GM19035 (cell line): ENCODE results near the gene ASIC3.

ENCODE experiments used
- ATAC-seq: cut with Tn5 transposase; IDR thresholded peaks from one replicate; pipeline ENCODE4 v1.9.1; 2021; ENCODE audit not compliant: unreplicated experiment

Gene ASIC3

GRCh38 chr7:151070574-151070960 lies 22.2 kb downstream of the ASIC3 start:
- no peak for ATAC-seq

GRCh38 chr7:151071032-151071866 lies 22.9 kb downstream of the ASIC3 start:
- ATAC-seq: no peak

GRCh38 chr7:151073990-151074389 lies 25.7 kb downstream of the ASIC3 start:
- ATAC-seq: no peak

GRCh38 chr7:151074817-151075661 lies 26.7 kb downstream of the ASIC3 start:
- no peak for ATAC-seq

GRCh38 chr7:151075662-151075971 lies 27.3 kb downstream of the ASIC3 start:
- no peak for ATAC-seq

- ATAC-seq: no peak
Measured at GRCh38 chr7:151075978-151076426, 27.7 kb downstream of the ASIC3 start.

- ATAC-seq: no peak
Measured at GRCh38 chr7:151076863-151077704, 28.8 kb downstream of the ASIC3 start.

GRCh38 chr7:151077705-151078232 lies 29.4 kb downstream of the ASIC3 start:
- ATAC-seq: no peak

- ATAC-seq: no peak
Measured at GRCh38 chr7:151078233-151079040, 30.1 kb downstream of the ASIC3 start.

- ATAC-seq: no peak
Measured at GRCh38 chr7:151079199-151079910, 31.0 kb downstream of the ASIC3 start.

- ATAC-seq: peak; percentile 4
Measured at GRCh38 chr7:151080067-151080521, 31.8 kb downstream of the ASIC3 start.

GRCh38 chr7:151080522-151081169 lies 32.3 kb downstream of the ASIC3 start, which contains the start of gene FASTK:
FASTK (minus strand) TSS chr7:151080809; CDS start chr7:151080766, 43 bp downstream.
- ATAC-seq: peak; percentile 72

GRCh38 chr7:151081170-151082101 lies 33.1 kb downstream of the ASIC3 start:
- no peak for ATAC-seq

GRCh38 chr7:151082141-151083070 lies 34.1 kb downstream of the ASIC3 start:
- no peak for ATAC-seq

GRCh38 chr7:151083071-151083823 lies 34.9 kb downstream of the ASIC3 start, which contains the start of gene TMUB1:
TMUB1 (minus strand) TSS chr7:151083493; CDS start chr7:151082563, 930 bp downstream.
- ATAC-seq: peak; percentile 49

GRCh38 chr7:151083824-151084160 lies 35.5 kb downstream of the ASIC3 start:
- ATAC-seq: no peak
